NCI-H2227 (cell line): ENCODE data around the gene ARHGAP42.

Source experiments
- DNase-seq: peaks from one replicate; lab custom pipeline; 2025; ENCODE audit not compliant: unreplicated experiment; lab: John Stamatoyannopoulos, UW

Gene ARHGAP42

GRCh38 chr11:100905684-100906083 lies 218.6 kb downstream of the ARHGAP42 start:
- DNase-seq = no peak

GRCh38 chr11:100908746-100909145 lies 221.7 kb downstream of the ARHGAP42 start:
- DNase-seq = no peak

- no peak for DNase-seq
These were observed 223.7 kb downstream of the ARHGAP42 start for GRCh38 chr11:100910808-100911207.

GRCh38 chr11:100914415-100915110 lies 227.5 kb downstream of the ARHGAP42 start:
- no peak for DNase-seq

- DNase-seq = no peak
These were observed 231.7 kb downstream of the ARHGAP42 start for GRCh38 chr11:100918551-100919500.

- DNase-seq = no peak
These were observed 233.5 kb downstream of the ARHGAP42 start for GRCh38 chr11:100920593-100920992.

GRCh38 chr11:100922121-100922520 lies 235.0 kb downstream of the ARHGAP42 start:
- DNase-seq = no peak

- DNase-seq = no peak
These were observed 236.5 kb downstream of the ARHGAP42 start for GRCh38 chr11:100923555-100923954.

- no peak for DNase-seq
These were observed 238.8 kb downstream of the ARHGAP42 start for GRCh38 chr11:100925935-100926334.

GRCh38 chr11:100927579-100927978 lies 240.5 kb downstream of the ARHGAP42 start:
- DNase-seq = no peak

- DNase-seq = no peak
These were observed 241.3 kb downstream of the ARHGAP42 start for GRCh38 chr11:100928426-100928825.

GRCh38 chr11:100929377-100929776 lies 242.3 kb downstream of the ARHGAP42 start:
- DNase-seq = no peak

GRCh38 chr11:100930185-100930778 lies 243.2 kb downstream of the ARHGAP42 start:
- peak; percentile 0 for DNase-seq

- DNase-seq = no peak
These were observed 245.5 kb downstream of the ARHGAP42 start for GRCh38 chr11:100932474-100933100.

- no peak for DNase-seq
These were observed 249.7 kb downstream of the ARHGAP42 start for GRCh38 chr11:100936781-100937180.

- DNase-seq = no peak
These were observed 252.5 kb downstream of the ARHGAP42 start for GRCh38 chr11:100939571-100939970.

- DNase-seq = no peak
These were observed 253.0 kb downstream of the ARHGAP42 start for GRCh38 chr11:100940111-100940510.

GRCh38 chr11:100941033-100941432 lies 253.9 kb downstream of the ARHGAP42 start:
- no peak for DNase-seq

GRCh38 chr11:100942016-100942415 lies 254.9 kb downstream of the ARHGAP42 start:
- DNase-seq = no peak

GRCh38 chr11:100948936-100949335 lies 261.8 kb downstream of the ARHGAP42 start:
- DNase-seq = no peak

GRCh38 chr11:100949443-100949842 lies 262.4 kb downstream of the ARHGAP42 start:
- no peak for DNase-seq
